GM18511 (cell line): ENCODE results near the gene SELENOF.
"Not testable (repeated sequence)": the region's sequence is repeated elsewhere in the genome, so short reads cannot be mapped to it uniquely, and the experiment has no call there.

Experiments
- ATAC-seq: cut with Tn5 transposase; IDR thresholded peaks from one replicate; pipeline ENCODE4 v1.9.1; 2021; ENCODE audit warnings: mild to moderate bottlenecking, moderate library complexity; ENCODE audit not compliant: unreplicated experiment

Gene SELENOF

GRCh38 chr1:86821956-86822355 is 92.0 kb downstream of the SELENOF start:
- ATAC-seq: no peak

- not testable (repeated sequence) for ATAC-seq
Measured at GRCh38 chr1:86819970-86820369, 94.0 kb downstream of the SELENOF start.

DNA sequence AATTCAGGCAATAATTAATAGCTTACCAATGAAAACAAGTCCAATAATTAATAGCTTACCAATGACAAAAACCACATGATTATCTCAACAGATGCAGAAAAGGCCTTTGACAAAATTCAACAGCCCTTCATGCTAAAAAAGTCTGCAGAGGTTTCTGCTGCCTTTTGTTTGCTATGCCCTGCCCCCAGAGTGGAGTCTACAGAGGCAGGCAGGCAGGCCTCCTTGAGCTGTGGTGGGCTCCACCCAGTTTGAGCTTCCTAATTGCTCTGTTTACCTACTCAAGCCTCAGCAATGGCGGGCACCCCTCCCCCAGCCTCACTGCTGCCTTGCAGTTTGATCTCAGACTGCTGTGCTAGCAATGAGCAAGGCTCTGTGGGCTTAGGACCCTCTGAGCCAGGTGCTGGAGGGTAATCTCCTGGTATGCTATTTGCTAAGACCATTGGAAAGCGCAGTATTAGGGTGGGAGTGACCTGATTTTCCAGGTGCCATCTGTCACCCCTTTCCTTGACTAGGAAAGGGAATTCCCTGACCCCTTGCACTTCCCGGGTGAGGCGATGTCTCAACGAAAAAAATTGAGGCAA is 96.6 kb downstream of the SELENOF start:
- not testable (repeated sequence) for ATAC-seq

DNA sequence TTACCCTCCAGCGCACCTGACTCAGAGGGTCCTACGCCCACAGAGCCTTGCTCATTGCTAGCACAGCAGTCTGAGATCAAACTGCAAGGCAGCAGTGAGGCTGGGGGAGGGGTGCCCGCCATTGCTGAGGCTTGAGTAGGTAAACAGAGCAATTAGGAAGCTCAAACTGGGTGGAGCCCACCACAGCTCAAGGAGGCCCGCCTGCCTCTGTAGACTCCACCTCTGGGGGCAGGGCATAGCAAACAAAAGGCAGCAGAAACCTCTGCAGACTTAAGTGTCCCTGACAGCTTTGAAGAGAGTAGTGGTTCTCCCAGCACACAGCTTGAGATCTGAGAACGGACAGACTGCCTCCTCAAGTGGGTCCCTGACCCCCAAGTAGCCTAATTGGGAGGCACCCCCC is 99.8 kb downstream of the SELENOF start:
- ATAC-seq: not testable (repeated sequence)
